Measurements from ENCODE around the gene PADI3. TPM values are rescaled to one million over a fixed set of nuclear protein-coding genes. Genes with fewer than 3 reads are reported as not detected.
A peak's percentile ranks its signal among the peaks of the same experiment; 100 is the strongest.

The PADI3 gene
- total and polyA plus RNA-seq, 2 of the 4 experiments (the other 2 are of a cell fraction) = not detected

GRCh38 chr1:17200246-17200645, 48.7 kb upstream of the PADI3 start:
- Histone ChIP-seq H2BK120ac (ENCODE audit: low read depth, low read length) (no peak overlapping the region), H4K20me1 (ENCODE audit: insufficient read depth, low read length) (no peaks in the 10 kb centered on the region), H3K9ac (ENCODE audit: low read depth, low read length) (no peak overlapping the region), H2AK9ac (replicated peaks; ENCODE audit: low read depth, low read length, poor library complexity) (no peak overlapping the region), H3K14ac (replicated peaks; ENCODE audit: low read depth, low read length) (no peak overlapping the region; the same call in 1 of the 2 replicates), H3K23ac (ENCODE audit: low read depth, low read length) (no peak overlapping the region), H2BK20ac (ENCODE audit: low read depth, low read length) (no peak overlapping the region), H3K4ac (ENCODE audit: low read depth, low read length) (no peak overlapping the region; the same call in 1 of the 2 replicates), H3K9me3 (ENCODE audit: control insufficient read depth, insufficient read depth, low read length) (no peaks in the 10 kb centered on the region), H3K56ac (ENCODE audit: extremely low read depth, insufficient read depth, low read length) (no peak overlapping the region), H4K8ac (ENCODE audit: low read depth in 2 of 2, low read length in 2 of 2) (peak overlapping the region in 1 of 2 experiments; percentile 10; a peak in 1 of 4 replicates), H3K18ac (ENCODE audit: low read depth, low read length) (no peak overlapping the region), H3K36me3 (ENCODE audit: control insufficient read depth, insufficient read depth, low read length) (no peaks in the 10 kb centered on the region), H3K4me3 (ENCODE audit: insufficient read depth, low read depth, low read length) (no peak overlapping the region), H2BK5ac (ENCODE audit: low read depth, low read length, poor library complexity, severe bottlenecking) (no peak overlapping the region), H3K27me3 (ENCODE audit: control insufficient read depth, insufficient read depth, low read length) (peaks cover 6% of the 10 kb centered on the region), H3K79me1 (ENCODE audit: low read depth in 1 of 2, low read length in 2 of 2) (no peaks in the 10 kb centered on the region), H2AFZ (replicated peaks; ENCODE audit: low read length, poor library complexity) (no peak overlapping the region), H3K4me2 (ENCODE audit: low read depth, low read length) (no peak overlapping the region), H4K5ac (ENCODE audit: low read depth, low read length) (no peak overlapping the region), H4K91ac (ENCODE audit: insufficient read depth, low read depth, low read length) (no peak overlapping the region), H3K4me1 (ENCODE audit: control insufficient read depth, insufficient read depth, low read length) (peaks cover 3% of the 10 kb centered on the region), H2BK15ac (ENCODE audit: low read depth, low read length) (no peak overlapping the region), H3K9me1 (ENCODE audit: insufficient read depth, low read length) (peaks cover 7% of the 10 kb centered on the region), H2AK5ac (ENCODE audit: low read depth, low read length) (no peak overlapping the region), H3K27ac (ENCODE audit: insufficient read depth, low read length) (no peak overlapping the region)
- dilution Hi-C loops (cut with HindIII; ENCODE audit: low sequenced_read_pairs, unreplicated experiment) = no loop called here
- WGBS, 2 experiments (ENCODE audit: extremely low coverage in 2 of 2, insufficient read length in 1 of 2) = no CpG with 5 or more reads among the region's 8 CpGs
- BruUV-seq (replicated peaks) = no TSS peak
- CTCF ChIA-PET = no interaction called here
- no peak for TF ChIP-seq NFE2L2 (IDR thresholded peaks at IDR 0.05; ENCODE audit: low read depth, low read length)
- no peak for TF ChIP-seq CEBPB (IDR thresholded peaks at IDR 0.05; ENCODE audit: low read depth, low read length)
- TF ChIP-seq MAFK (IDR thresholded peaks at IDR 0.05; ENCODE audit: low read depth, low read length) = no peak
- TF ChIP-seq RFX5 (IDR thresholded peaks at IDR 0.05; ENCODE audit: low read depth, low read length) = no peak
- TF ChIP-seq POLR2A (IDR thresholded peaks at IDR 0.05; ENCODE audit: low read depth, low read length) = no peak
- no peak for TF ChIP-seq BHLHE40 (IDR thresholded peaks at IDR 0.05; ENCODE audit: low read depth, low read length)
- no peak for TF ChIP-seq CHD1 (IDR thresholded peaks at IDR 0.05; ENCODE audit: low read depth, low read length)
- TF ChIP-seq, protein P1, sequence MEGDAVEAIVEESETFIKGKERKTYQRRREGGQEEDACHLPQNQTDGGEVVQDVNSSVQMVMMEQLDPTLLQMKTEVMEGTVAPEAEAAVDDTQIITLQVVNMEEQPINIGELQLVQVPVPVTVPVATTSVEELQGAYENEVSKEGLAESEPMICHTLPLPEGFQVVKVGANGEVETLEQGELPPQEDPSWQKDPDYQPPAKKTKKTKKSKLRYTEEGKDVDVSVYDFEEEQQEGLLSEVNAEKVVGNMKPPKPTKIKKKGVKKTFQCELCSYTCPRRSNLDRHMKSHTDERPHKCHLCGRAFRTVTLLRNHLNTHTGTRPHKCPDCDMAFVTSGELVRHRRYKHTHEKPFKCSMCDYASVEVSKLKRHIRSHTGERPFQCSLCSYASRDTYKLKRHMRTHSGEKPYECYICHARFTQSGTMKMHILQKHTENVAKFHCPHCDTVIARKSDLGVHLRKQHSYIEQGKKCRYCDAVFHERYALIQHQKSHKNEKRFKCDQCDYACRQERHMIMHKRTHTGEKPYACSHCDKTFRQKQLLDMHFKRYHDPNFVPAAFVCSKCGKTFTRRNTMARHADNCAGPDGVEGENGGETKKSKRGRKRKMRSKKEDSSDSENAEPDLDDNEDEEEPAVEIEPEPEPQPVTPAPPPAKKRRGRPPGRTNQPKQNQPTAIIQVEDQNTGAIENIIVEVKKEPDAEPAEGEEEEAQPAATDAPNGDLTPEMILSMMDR (conservative IDR thresholded peaks at IDR 0.05; ENCODE audit: low read depth, low read length) = no peak
- TF ChIP-seq, protein P2, sequence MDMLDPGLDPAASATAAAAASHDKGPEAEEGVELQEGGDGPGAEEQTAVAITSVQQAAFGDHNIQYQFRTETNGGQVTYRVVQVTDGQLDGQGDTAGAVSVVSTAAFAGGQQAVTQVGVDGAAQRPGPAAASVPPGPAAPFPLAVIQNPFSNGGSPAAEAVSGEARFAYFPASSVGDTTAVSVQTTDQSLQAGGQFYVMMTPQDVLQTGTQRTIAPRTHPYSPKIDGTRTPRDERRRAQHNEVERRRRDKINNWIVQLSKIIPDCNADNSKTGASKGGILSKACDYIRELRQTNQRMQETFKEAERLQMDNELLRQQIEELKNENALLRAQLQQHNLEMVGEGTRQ (IDR thresholded peaks at IDR 0.05; ENCODE audit: low read depth, low read length) = no peak
- TF ChIP-seq FOS (IDR thresholded peaks at IDR 0.05; ENCODE audit: low read depth, low read length) = no peak
- TF ChIP-seq RCOR1 (IDR thresholded peaks at IDR 0.05; ENCODE audit: insufficient replicate concordance, low read length) = no peak
- no peak for TF ChIP-seq RAD21 (IDR thresholded peaks at IDR 0.05; ENCODE audit: low read length)
- TF ChIP-seq MAZ (IDR thresholded peaks at IDR 0.05; ENCODE audit: borderline replicate concordance, low read depth, low read length) = no peak
- no peak for TF ChIP-seq ELK1 (IDR thresholded peaks at IDR 0.05; ENCODE audit: borderline replicate concordance, low read depth, low read length)
- no peak for TF ChIP-seq MXI1 (IDR thresholded peaks at IDR 0.05; ENCODE audit: borderline replicate concordance, low read depth, low read length)
- no peak for TF ChIP-seq SMC3 (IDR thresholded peaks at IDR 0.05; ENCODE audit: low read depth, low read length)
- ATAC-seq (ENCODE audit: low read depth) (no peak), DNase-seq (no peak)
- intact Hi-C loops (cut with micrococcal nuclease) = no loop called here
- in situ Hi-C loops (cut with MboI; ENCODE audit: low sequenced_read_pairs) = no loop called here
- POLR2A ChIA-PET (ENCODE audit: unreplicated experiment) = no interaction called here
